GM18907 (cell line): ENCODE data around the gene PCDH7.

Experiments used
- ATAC-seq: cut with Tn5 transposase; IDR thresholded peaks from one replicate; pipeline ENCODE4 v1.9.1; 2021; ENCODE audit warnings: mild to moderate bottlenecking, moderate library complexity; ENCODE audit not compliant: unreplicated experiment

PCDH7 gene

GRCh38 chr4:30726090-30726675, 6.0 kb downstream of the PCDH7 start:
- ATAC-seq: no peak

- no peak for ATAC-seq
Measured at GRCh38 chr4:30727409-30727808, 7.2 kb downstream of the PCDH7 start.

GRCh38 chr4:30728311-30728710, 8.1 kb downstream of the PCDH7 start:
- no peak for ATAC-seq

- no peak for ATAC-seq
Measured at GRCh38 chr4:30743897-30744296, 23.7 kb downstream of the PCDH7 start.

- no peak for ATAC-seq
Measured at GRCh38 chr4:30744386-30744785, 24.2 kb downstream of the PCDH7 start.

GRCh38 chr4:30744957-30745640, 24.9 kb downstream of the PCDH7 start:
- ATAC-seq: no peak

- no peak for ATAC-seq
Measured at GRCh38 chr4:30746735-30747134, 26.6 kb downstream of the PCDH7 start.

- ATAC-seq: no peak
Measured at GRCh38 chr4:30753316-30753715, 33.1 kb downstream of the PCDH7 start.

- no peak for ATAC-seq
Measured at GRCh38 chr4:30754021-30754420, 33.9 kb downstream of the PCDH7 start.

GRCh38 chr4:30755346-30755745, 35.2 kb downstream of the PCDH7 start:
- no peak for ATAC-seq

GRCh38 chr4:30756553-30756952, 36.4 kb downstream of the PCDH7 start:
- no peak for ATAC-seq

GRCh38 chr4:30757357-30757756, 37.2 kb downstream of the PCDH7 start:
- no peak for ATAC-seq

- ATAC-seq: no peak
Measured at GRCh38 chr4:30760551-30760950, 40.4 kb downstream of the PCDH7 start.

- ATAC-seq: no peak
Measured at GRCh38 chr4:30763321-30763727, 43.2 kb downstream of the PCDH7 start.

GRCh38 chr4:30765022-30765421, 44.9 kb downstream of the PCDH7 start:
- ATAC-seq: no peak

GRCh38 chr4:30767147-30767845, 47.1 kb downstream of the PCDH7 start:
- no peak for ATAC-seq

- no peak for ATAC-seq
Measured at GRCh38 chr4:30768277-30768676, 48.1 kb downstream of the PCDH7 start.

GRCh38 chr4:30769093-30769492, 48.9 kb downstream of the PCDH7 start:
- no peak for ATAC-seq

GRCh38 chr4:30770049-30770549, 49.9 kb downstream of the PCDH7 start:
- no peak for ATAC-seq

GRCh38 chr4:30770812-30771211, 50.6 kb downstream of the PCDH7 start:
- no peak for ATAC-seq

- no peak for ATAC-seq
Measured at GRCh38 chr4:30776451-30776850, 56.3 kb downstream of the PCDH7 start.

- no peak for ATAC-seq
Measured at GRCh38 chr4:30776921-30777415, 56.8 kb downstream of the PCDH7 start.
